HG02759 (cell line): Measurements from ENCODE around the gene CATSPERB.
"Not testable (repeated sequence)": the region's sequence is repeated elsewhere in the genome, so short reads cannot be mapped to it uniquely, and the experiment has no call there.

ENCODE experiments used
- ATAC-seq: cut with Tn5 transposase; IDR thresholded peaks from one replicate; pipeline ENCODE4 v1.9.1; 2021; ENCODE audit warnings: mild to moderate bottlenecking, moderate library complexity; ENCODE audit not compliant: unreplicated experiment

Gene CATSPERB

DNA sequence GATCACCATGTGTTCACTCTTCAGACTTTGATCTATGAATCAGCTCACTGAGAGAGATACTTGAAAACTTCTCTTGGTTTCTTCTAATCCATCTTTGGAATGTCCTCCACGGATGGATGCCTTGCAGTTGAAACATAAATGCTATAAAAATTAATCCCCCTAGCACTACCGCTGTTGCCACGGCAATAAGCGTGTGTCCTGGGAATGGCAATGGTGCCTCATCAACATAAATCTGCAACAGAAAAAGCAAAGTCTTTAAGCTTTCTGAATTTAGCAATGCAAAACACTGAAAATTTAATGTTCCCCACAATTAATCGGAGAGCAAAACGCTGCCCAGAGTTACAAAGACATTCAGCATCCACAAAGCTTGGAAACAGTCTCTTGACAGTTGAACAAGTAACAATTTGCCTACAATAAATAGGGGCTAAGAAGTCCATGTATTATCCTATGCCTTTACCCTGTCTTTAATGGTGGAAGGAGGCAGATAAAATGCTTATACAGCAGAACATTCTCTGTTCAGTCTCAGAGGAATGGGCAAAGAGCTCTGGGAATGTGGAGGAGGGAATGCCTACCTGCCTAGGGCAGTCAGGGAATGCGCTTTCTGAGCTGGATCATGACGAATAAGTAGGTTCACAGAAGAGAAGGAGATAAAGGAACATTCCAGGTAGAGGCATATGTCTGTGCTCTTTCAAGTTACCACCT lies 150.9 kb downstream of the CATSPERB start:
- no peak for ATAC-seq

DNA sequence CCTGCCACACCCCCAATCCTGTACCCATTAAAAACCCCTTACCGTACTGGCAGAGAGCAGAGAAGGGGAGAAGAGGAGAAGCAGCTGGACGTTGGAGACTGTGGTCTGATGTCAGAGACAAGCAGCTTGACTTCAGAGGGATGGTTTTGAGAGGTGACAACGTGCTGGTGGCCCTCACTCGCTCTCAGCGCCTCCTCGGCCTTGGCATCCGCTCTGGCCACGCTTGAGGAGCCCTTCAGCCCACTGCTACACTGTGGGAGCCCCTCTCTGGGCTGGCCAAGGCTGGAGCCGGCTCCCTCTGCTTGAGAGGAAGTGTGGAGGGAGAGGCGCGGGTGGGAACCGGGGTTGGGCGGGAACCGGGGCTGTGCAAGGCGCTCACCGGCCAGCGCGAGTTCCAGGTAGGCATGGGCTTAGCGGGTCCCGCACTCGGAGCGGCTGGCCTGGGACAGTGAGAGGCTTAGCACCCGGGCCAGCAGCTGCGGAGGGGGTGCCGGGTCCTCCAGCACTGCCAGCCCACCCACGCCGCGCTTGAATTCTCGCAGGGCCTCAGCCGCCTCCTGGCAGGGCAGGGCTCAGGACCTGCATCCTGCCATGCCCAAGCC lies 154.2 kb downstream of the CATSPERB start:
- ATAC-seq, result no peak

DNA sequence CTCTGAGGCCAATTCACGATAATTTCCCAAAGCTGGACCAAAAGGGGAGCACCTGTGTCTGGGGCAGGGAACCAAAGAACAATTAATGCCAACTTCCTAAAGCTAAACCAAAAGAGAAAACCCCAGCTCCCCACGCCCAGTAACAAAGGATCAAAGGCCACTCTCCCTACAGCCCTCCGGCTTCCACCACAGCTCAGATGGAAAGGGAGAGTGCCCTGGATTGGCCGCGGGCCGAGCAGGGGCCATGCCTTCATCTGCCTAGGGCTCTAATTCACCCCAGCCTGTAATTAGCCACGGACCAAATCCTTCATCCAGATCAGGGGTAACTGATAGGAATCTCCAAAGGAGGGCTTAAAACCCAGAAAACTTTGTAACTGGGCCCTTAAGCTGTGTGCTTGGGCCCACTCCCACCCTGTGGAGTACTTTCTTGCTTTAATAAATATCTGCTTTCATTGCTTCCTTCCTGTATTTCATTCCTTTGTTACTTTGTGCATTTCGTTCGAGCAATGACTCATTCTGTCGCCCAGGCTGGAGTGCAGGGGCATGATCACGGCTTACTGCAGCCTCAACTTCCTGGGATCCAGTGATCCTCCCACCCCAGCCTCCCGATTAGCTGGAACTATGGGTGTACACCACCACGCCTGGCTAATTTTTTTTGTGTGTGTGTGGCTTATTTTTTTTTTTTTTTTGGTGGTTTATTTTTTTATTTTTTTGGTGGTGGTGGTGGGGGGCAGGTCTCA lies 156.2 kb downstream of the CATSPERB start:
- no peak for ATAC-seq

DNA sequence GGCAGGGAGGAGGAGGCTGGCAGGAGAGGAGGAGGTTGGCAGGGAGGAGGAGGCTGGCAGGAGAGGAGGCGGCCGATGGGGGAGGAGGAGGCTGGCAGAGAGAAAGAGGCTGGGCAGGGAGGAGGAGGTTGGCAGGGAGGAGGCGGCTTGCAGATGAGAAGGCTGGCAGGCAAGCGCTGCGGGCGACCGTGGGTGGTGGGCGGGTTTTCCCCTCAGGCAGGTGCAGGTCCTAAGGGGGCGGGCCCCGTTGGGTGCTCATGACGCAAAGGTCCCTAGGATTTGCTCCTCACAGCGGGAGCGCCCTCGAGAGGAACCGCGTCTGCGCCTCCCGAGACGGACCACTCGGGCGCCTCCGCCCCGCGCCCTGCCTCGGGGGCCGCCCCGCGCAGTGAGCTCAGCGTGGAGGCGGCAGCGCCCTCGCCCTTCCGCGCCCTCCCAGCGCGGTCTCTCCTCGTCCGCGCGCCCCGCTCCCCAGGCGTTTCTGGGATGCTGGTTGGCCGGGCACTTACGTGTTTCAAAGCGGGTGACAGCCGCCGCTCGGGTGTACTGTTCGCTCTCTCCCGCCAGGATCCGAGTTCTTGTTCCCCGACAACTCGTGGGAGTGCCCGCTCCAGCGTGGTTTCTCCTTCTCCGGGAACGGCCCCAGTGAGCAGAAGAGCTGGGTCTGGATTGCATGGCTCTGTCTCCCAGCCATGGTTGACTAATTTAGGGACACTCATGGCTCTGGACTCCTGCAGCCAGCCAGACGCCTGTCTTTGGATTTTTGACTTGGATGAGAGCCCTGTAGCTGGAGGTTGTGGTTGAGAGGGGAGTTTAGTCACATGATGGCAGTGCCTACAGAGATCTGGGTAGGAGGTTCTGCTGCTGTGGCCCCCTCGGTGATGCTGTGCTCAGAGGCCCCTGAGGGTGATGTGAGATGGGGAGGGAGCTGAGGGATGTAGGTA lies 157.7 kb downstream of the CATSPERB start:
- peak; percentile 59 for ATAC-seq

DNA sequence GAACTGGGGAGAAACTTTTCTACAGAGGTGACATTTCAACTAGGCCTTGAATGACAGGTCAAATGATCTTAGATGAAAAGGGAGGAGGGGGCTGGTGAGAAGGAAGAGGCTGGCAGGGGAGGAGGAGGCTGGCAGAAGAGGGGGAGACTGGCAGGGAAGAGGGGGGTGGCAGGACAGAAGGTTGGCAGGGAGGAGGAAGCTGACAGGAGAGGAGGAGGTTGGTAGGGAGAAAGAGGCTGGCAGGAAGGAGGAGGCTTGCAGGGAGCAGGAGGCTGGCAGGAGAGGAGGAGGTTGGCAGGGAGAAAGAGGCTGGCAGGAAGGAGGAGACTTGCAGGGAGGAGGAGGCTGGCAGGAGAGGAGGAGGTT lies 158.4 kb downstream of the CATSPERB start:
- no peak for ATAC-seq

DNA sequence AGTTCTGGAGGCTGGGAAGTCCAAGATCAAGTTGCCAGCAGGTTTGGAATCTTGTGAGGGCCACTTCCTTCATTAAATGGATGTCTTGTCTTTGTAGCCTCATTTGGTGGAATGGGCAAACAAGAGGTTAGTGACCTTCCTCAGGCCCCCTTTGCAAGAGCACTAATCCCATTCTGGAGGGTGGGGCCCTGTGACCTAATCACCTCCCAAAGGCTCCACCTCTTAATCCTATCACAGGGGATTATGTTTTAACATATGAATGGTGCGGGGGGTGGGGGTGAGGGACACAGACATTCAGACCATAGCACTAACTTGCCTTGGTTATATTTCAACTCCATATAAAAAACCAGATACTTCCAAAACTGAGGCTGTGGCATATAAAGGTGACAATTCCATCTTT lies 161.9 kb downstream of the CATSPERB start:
- ATAC-seq, result no peak

DNA sequence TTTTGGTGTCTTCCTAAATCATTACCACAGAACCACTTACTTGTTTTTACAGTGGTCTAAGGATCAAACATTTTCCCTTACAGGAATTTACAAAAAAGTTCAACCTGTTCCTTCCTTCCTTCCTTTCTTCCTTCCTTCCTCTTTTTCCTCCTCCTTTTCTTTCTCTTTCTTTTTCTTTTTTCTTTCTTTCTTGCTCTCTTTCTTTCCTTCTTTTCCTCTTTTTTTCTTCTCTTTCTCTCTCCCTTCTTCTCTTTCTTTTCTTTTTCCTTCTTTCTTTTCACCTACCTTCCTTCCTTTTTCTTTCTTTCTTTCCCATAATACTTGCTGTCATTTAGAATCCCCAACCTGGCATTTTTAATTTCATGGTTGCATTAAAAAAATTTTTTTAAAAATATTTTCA lies 162.6 kb downstream of the CATSPERB start:
- no peak for ATAC-seq

DNA sequence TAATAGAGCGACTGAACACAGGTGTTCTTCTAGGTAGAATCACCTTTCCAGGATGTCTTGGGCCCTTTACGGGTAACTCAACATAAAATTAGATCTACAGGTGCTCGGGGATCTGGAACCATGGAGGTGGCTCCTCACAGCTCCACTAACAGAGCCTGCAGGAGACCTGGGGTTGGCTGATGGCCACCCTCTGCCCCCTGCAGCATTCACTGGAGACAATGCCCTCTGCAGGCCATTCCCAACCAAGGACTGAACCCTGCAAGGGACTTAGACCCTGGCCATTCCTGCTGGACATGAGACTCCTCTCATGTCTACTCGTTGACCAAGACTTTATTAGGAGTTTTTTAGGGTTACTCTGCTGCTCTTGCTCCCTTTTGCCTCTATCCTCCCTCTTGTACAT lies 163.3 kb downstream of the CATSPERB start:
- ATAC-seq, result no peak

DNA sequence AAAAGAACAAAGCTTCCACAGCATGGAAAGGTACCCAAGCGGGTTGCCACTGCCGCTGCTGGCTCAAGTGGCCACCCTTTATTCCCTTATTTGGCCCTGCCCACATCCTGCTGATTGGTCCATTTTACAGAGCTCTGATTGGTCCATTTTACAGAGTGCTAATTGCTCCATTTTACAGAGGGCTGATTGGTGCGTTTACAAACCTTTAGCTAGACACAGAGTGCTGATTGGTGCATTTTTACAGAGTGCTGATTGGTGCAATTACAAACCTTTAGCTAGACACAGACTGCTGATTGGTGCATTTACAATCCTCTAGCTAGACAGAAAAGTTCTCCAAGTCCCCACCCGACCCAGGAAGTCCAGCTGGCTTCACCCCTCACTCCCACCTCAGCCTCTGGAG lies 164.1 kb downstream of the CATSPERB start:
- not testable (repeated sequence) for ATAC-seq

DNA sequence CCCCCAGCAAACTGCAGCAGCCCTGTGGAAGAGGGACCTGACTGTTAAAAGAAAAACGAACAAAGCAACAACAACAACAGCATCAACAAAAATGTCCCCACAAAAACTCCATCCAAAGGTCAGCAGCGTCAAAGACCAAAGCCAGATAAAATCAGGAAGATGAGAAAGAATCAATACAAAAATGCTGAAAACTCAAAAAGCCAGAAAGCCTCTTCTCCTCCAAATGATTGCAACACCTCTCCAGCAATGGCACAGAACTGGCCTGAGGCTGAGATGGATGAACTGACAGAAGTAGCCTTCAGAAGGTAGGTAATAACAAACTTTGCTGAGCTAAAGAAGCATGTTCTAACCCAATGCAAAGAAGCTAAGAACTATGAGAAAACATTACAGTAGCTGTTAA lies 176.4 kb downstream of the CATSPERB start:
- no peak for ATAC-seq

DNA sequence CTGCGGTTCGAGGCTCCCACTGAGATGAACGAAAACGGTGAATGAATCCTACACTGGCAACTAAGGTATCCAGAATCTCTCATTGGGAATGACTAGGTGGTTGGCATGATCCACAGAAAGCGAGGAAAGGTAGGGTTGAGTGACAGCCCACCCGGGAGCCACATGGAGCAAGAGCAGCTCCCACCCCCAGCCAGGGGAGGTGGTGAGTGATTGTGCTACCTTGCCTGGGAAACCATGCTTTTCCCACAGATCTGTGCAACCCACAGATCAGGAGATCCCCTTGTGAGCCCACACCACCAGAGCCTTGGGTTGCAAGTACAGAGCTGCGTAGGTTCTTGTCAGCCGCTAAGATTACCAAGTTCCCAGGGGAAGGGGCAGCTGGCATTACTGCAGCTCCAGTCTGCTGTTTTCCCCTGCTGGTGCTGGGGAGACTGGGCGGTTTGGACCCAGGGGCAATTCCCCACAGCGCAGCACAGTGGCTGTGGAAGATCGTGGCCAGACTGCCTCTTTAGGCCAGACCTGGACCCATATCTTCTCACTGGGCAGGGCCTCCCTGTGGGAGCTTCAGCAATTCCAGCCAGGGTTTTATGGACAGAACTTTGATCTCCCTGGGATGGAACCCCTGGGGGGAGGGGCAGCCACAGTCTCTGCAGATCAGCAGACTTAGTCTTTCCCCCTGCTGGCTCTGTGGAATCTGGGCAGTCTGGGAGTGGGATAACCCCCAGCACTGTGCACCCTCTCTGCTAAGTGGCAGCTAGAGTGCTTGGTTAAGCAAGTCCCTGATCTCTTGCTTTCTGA lies 177.2 kb downstream of the CATSPERB start:
- no peak for ATAC-seq

DNA sequence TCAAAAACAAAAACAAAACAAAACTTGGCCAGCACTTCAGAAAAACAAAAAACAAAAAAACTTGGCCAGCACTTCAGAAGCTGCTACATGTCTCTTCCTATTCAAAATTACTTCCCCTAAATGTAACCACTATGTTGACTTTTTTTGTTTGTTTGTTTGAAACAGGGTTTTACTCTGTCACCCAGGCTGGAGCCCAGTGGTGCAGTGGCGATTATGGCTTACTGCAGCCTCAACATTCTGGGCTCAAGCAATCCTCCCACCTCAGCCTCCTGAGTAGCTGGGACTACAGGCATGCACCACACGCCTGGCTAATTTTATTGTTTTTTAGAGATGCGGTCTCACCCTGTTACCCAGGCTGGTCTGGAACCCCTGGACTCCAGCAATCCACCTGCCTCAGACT lies 183.8 kb downstream of the CATSPERB start:
- no peak for ATAC-seq

DNA sequence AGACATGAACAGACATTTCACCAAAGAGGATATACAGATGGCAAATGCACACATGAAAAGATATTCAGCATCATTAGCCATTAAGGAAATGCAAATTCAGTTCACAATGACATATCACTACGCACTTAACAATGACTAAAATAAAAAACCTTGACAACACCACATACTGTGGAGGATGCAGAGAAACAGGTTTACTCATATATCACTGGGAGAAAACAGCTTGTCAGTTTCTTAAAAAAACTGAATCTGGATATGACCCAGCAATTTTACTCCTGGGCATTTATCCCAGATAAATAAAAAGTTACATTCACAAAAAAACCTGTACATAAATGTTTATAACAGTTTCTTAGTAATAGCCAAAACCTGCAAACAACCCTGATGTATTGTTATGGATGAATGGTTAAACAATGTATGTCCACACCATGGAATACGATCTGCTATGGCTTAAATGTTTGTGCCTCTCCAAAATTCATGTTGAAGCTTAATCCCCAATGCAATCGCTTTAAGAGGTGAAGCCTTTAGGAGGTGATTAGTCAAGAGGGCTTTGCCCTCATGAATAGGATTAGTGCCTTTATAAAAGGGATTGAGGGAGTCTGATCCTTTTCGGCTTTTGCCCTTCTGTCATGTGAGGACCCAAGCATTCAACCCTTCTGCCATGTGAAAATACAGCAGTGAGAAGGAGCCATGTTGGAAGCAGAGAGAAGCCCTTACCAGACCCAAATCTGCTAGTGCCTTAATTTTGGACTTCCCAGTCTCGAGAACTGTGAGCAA lies 185.8 kb downstream of the CATSPERB start:
- no peak for ATAC-seq

DNA sequence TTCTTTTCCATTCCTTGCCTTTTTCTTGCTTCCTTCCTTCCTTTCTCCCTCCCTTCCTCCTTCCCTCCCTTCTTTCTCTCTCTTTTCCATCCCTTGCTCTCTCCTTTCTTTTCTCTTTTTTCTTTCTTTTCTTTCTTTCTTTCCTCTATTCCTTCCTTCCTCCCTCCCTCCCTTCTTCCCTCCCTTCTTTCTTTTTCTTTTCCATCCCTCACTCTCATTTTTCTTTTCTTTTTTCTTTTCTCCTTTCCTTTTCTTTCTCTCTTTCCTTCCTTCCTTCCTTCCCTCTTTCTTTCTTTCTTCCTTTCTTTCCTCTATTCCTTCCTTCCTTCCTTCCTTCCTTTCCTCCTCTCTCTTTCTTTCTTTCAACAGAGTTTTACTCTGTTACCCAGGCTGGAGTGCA lies 186.7 kb downstream of the CATSPERB start:
- ATAC-seq, result no peak

DNA sequence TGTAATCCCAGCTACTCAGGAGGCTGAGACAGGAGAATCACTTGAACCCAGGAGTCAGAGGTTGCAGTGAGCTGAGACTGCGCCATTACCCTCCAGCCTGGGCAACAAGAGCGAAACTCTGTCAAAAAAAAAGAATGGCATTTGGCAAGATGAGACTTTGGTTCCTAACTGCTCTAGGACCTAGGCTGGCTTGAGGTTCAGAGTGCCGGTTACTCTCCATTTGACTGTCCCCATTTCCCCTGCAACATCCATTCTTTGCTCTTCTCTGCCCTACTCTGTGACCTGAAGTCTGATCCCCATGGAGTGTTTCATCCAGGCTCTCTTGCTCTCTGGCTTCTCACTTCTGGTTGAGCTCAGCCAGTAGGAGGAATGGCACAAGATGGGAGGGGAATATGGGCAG lies 195.6 kb downstream of the CATSPERB start:
- no peak for ATAC-seq

DNA sequence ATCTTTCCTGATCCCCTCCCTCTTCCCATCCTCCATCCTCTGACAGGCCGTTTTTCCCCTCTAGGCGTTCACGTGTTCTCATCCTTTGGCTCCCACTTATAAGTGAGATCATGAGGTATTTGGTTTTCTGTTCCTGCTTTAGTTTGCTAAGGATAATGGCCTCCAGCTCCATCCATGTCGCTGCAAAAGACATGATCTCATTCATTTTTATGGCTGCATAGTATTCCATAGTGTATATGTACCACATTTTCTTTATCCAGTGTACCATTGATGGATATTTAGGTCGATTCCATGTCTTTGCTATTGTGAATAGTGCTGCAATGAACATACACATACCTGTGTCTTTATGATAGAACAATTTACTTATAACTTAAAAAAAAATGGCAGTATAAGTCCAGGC lies 197.8 kb downstream of the CATSPERB start:
- not testable (repeated sequence) for ATAC-seq

DNA sequence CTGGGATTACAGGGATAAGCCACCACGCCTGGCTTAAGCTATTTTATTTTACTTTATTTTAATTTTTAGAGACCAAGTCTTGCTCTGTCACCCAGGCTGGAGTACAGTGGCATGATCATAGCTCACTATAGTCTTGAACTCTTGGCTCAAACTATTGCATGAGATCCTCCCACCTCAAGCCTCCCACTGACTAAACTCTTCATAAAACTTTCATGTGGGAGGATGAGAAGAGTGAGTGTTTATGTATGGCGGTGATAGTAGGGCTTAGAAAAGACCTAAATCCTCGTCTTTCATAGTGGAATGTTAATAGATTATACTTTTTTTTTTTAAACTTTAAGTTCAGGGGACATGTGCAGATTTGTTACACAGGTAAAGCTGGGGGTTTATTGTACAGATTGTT lies 198.3 kb downstream of the CATSPERB start:
- ATAC-seq, result no peak
